Gastrocnemius medialis (tissue), 4 donors: Measurements from ENCODE around the gene ZNF155. TPM values are rescaled to one million over a fixed set of nuclear protein-coding genes. Genes with fewer than 3 reads are reported as not detected.

ENCODE experiments used
- ATAC-seq, 2 donors: fragments of 150-250 bp; one replicate each; pipeline ENCODE4 v1.9.1; 2016
- DNase-seq, 2 donors: peaks; one replicate each; pipeline ENCODE4 v3.0.0-alpha.2; 2019
- H3K27ac ChIP-seq, 4 donors: fragments of 200-600 bp; sonication (generic); 1 replicate in 1 of 4; 2 replicates in 3 of 4; pipeline ENCODE4 v1.5.1; 2016 to 2018; ENCODE audit warnings: mild to moderate bottlenecking in 2 of 4, moderate library complexity in 1 of 4
- H3K27me3 ChIP-seq, 3 donors: fragments of 200-600 bp; sonication (generic) in 2 of 3; 1 replicate in 1 of 3; 2 replicates in 2 of 3; pipeline versions ENCODE4 v1.5.1 to v1.6.0; 2016 to 2019; ENCODE audit warnings: mild to moderate bottlenecking in 1 of 3, moderate library complexity in 1 of 3
- H3K36me3 ChIP-seq, 2 donors: fragments of 200-600 bp; sonication (generic) in 1 of 2; one replicate each; pipeline ENCODE4 v1.5.1; 2017 to 2018
- H3K4me1 ChIP-seq, 2 donors: fragments of 200-600 bp; sonication (generic) in 1 of 2; one replicate each; pipeline ENCODE4 v1.5.1; 2016 to 2017; ENCODE audit warnings: mild to moderate bottlenecking in 2 of 2
- H3K4me3 ChIP-seq, 4 donors: fragments of 200-600 bp; sonication (generic) in 3 of 4; 1 replicate in 1 of 4; 2 replicates in 3 of 4; pipeline ENCODE4 v1.5.1; 2016 to 2019; ENCODE audit warnings: mild to moderate bottlenecking in 2 of 4
- H3K9me3 ChIP-seq, 3 donors: fragments of 200-600 bp; sonication (generic) in 2 of 3; 1 replicate in 1 of 3; 2 replicates in 2 of 3; pipeline ENCODE4 v1.5.1; 2016 to 2019
- POLR2A ChIP-seq, 2 donors: fragments of 450-650 bp; IDR thresholded peaks; one replicate each; pipeline ENCODE4 v1.6.1; 2017; ENCODE audit warnings: antibody characterized with exemption in 2 of 2, mild to moderate bottlenecking in 2 of 2, moderate library complexity in 2 of 2
- in situ Hi-C, 4 donors: fragments of 200-750 bp; cut with MboI; loops; one replicate each; pipeline versions ENCODE4 v1.15.0 to v1.8.0; 2017; ENCODE audit warnings: low sequenced_read_pairs in 4 of 4
- intact Hi-C: fragments of 100-400 bp; cut with DNase I; formaldehyde crosslinking; loops from one replicate; pipeline ENCODE4 v1.15.1; 2023; ENCODE audit warnings: low total_unique reads
- total RNA-seq, 4 donors: library from RNA; depleted of rRNA; stranded (reverse); fragments of >200 nt; gene quantifications; one replicate each; pipeline versions ENCODE4 v1.1.0 to v1.2.3, GENCODE V29; 2016
- TF ChIP-seq, protein P1 (sequence below), 5 experiments: fragments of 450-650 bp in 3 of 5; fragments of 200-600 bp in 2 of 5; sonication (generic) in 2 of 5; IDR thresholded peaks in 4 of 5; conservative IDR thresholded peaks in 1 of 5; 1 replicate in 4 of 5; 2 replicates in 1 of 5; pipeline ENCODE4 v1.5.1; 2016 to 2019; ENCODE audit warnings: antibody characterized with exemption in 5 of 5, mild to moderate bottlenecking in 3 of 5, moderate library complexity in 3 of 5

The ZNF155 gene
- total RNA-seq, 4 donors from 2014 or later: 0.97 to 2.0 (median 1.6) TPM

DNA sequence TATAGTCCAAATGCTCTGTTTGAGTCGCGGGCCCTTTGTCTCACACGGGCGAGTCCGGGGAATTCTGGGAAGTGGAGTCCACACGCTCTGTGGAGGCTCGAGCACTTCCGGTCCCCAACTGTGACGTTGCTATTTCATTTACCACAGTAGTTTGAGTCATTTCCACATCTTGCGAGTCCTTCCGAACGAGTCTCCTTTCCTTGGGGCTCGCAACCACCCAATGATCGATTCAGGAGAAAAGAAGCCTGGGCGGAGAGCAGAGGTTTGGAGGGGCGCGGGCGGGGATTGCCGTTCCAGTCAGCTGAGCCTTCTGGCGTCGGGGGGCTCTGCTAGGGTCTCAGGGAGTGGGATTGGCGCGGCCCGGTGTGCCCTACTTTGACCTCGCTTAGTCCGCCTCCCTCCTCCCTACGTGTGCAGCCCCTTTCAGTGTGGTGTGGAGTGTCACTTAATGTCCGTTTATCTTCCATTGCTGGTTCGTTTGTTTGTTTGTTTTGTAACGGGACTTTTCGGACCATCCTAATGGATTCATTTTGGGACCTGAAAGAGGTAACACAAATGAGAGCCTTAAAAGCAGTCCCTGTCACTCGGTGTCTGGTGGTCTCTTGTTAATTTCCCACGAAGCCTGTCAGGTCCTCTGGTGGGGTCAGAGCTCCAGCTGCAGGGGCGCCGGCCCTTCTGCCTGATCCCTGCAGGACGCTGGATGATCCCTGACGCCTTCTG lies 41.4 kb downstream of the ZNF155 start, which contains the start of gene ZNF222:
Gene ZNF222 (plus strand): TSS at position 163 of the 720 bp plus-strand sequence. CDS start 58 bp downstream, at position 221.
- Histone ChIP-seq H3K36me3 (peaks cover 10 to 42% of the 10 kb centered on the region in 2 donors), H3K27ac (peak within 1 kb of the TSS; percentile 58 to 71 (median 63)), H3K4me3 (peak within 1 kb of the TSS; percentile 62 to 86 (median 78)), H3K27me3 (no peaks in the 10 kb centered on the region), H3K4me1 (no peaks in the 10 kb centered on the region), H3K9me3 (peaks cover 0 to 21% (median 2%) of the 10 kb centered on the region in 3 donors)
- DNase-seq (peak; percentile 63 to 67), ATAC-seq (peak; percentile 91 to 96)
- intact Hi-C loops (loop anchor here (1.0 kb wide), 3 partner anchors 23 to 41 kb away; partner anchors contain the start of genes ZNF155 and ZNF230), in situ Hi-C loops (no loop called here)
- TF ChIP-seq POLR2A (IDR thresholded peaks at IDR 0.05): no peak
- TF ChIP-seq, protein P1, sequence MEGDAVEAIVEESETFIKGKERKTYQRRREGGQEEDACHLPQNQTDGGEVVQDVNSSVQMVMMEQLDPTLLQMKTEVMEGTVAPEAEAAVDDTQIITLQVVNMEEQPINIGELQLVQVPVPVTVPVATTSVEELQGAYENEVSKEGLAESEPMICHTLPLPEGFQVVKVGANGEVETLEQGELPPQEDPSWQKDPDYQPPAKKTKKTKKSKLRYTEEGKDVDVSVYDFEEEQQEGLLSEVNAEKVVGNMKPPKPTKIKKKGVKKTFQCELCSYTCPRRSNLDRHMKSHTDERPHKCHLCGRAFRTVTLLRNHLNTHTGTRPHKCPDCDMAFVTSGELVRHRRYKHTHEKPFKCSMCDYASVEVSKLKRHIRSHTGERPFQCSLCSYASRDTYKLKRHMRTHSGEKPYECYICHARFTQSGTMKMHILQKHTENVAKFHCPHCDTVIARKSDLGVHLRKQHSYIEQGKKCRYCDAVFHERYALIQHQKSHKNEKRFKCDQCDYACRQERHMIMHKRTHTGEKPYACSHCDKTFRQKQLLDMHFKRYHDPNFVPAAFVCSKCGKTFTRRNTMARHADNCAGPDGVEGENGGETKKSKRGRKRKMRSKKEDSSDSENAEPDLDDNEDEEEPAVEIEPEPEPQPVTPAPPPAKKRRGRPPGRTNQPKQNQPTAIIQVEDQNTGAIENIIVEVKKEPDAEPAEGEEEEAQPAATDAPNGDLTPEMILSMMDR (IDR thresholded peaks at IDR 0.05 in 4 of 5, conservative IDR thresholded peaks at IDR 0.05 in 1 of 5): no peak

DNA sequence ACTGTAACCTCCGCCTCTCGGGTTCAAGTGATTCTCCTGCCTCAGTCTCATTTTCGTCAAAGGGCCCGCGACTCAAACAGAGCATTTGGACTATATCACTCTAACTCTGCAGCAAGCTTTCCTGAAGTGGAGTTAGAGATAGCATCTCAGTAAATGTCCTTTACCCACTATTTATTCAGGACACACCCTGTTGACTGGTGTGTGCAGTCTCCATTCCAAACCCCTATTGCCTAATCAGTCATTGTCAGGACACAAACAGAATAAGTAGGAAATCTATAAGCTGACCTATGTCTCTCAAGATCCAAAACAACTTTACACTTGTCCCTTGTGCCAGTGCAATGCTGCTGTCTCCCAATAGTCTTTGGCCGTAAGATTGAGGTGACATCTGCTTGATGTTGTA lies 42.6 kb downstream of the ZNF155 start:
- ATAC-seq (no peak), DNase-seq (no peak)
- no peaks in the 10 kb centered on the region for H3K4me1 ChIP-seq
- no peaks in the 10 kb centered on the region for H3K27me3 ChIP-seq
- peaks cover 14 to 55% of the 10 kb centered on the region in 2 donors for H3K36me3 ChIP-seq
- H3K9me3 ChIP-seq: peaks cover 0 to 33% (median 6%) of the 10 kb centered on the region in 3 donors
- H3K4me3 ChIP-seq: no peak overlapping the region
- no peak overlapping the region for H3K27ac ChIP-seq
- intact Hi-C loops (no loop called here), in situ Hi-C loops (no loop called here)
- no peak for TF ChIP-seq POLR2A (IDR thresholded peaks at IDR 0.05)
- TF ChIP-seq, protein P1 (IDR thresholded peaks at IDR 0.05 in 4 of 5, conservative IDR thresholded peaks at IDR 0.05 in 1 of 5): no peak

DNA sequence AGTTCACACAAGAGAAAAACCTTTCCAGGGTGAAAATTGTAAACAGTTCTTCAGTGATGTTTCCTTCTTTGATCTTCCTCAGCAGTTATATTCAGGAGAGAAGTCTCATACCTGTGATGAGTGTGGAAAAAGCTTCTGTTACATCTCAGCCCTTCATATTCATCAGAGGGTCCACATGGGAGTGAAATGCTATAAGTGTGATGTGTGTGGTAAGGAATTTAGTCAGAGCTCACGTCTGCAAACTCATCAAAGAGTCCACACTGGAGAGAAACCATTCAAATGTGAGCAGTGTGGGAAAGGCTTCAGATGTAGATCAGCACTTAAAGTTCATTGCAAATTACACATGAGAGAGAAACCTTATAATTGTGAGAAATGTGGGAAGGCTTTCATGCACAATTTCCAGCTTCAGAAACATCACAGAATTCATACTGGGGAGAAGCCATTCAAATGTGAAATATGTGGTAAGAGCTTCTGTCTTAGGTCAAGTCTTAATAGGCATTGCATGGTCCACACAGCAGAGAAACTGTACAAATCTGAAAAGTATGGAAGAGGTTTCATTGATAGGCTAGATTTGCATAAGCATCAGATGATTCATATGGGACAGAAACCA lies 48.1 kb downstream of the ZNF155 start:
- in situ Hi-C loops (no loop called here), intact Hi-C loops (no loop called here)
- no peak for TF ChIP-seq POLR2A (IDR thresholded peaks at IDR 0.05)
- TF ChIP-seq, protein P1 (IDR thresholded peaks at IDR 0.05 in 4 of 5, conservative IDR thresholded peaks at IDR 0.05 in 1 of 5): no peak
- DNase-seq: no peak
- no peak for ATAC-seq
- Histone ChIP-seq H3K27ac (no peak overlapping the region), H3K27me3 (no peaks in the 10 kb centered on the region), H3K9me3 (peaks cover 12 to 75% (median 20%) of the 10 kb centered on the region in 3 donors), H3K4me3 (peak overlapping the region in 1 of 4 donors; percentile 8), H3K4me1 (no peaks in the 10 kb centered on the region), H3K36me3 (peaks cover 25 to 66% of the 10 kb centered on the region in 2 donors)

DNA sequence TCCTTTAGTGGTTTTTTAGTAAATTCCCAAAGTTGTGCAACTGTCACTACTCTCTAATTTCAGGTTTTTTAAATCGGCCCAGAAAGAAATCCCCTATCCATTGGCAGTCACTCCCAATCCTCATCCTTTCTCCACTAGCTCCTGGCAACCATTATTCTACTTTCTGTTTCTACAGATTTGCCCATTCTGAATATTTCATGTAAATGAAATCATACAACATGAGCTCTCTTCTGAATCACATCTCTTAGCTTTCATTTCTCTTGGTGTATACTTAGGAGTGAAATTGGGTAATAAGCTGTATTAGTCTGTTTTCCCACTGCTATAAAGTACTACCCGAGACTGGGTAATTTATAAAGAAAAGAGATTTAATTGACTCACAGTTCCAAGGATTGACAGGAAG lies 58.2 kb downstream of the ZNF155 start:
- in situ Hi-C loops: no loop called here
- peaks cover 0 to 4% (median 0%) of the 10 kb centered on the region in 3 donors for H3K9me3 ChIP-seq
- no peak for ATAC-seq

More for the DNA sequence above, 58.2 kb downstream of the ZNF155 start:
- TF ChIP-seq POLR2A (IDR thresholded peaks at IDR 0.05): no peak
- TF ChIP-seq, protein P1 (IDR thresholded peaks at IDR 0.05 in 4 of 5, conservative IDR thresholded peaks at IDR 0.05 in 1 of 5): no peak
- no peaks in the 10 kb centered on the region for H3K4me1 ChIP-seq
- intact Hi-C loops: no loop called here
- DNase-seq: no peak
- no peak overlapping the region for H3K4me3 ChIP-seq
- no peak overlapping the region for H3K27ac ChIP-seq
- peaks cover 0 to 15% (median 0%) of the 10 kb centered on the region in 3 donors for H3K27me3 ChIP-seq
- H3K36me3 ChIP-seq: no peaks in the 10 kb centered on the region

Other genes starting within 250 kb of the ZNF155 start
- gene SMG9, start 229.2 kb upstream of the ZNF155 start, total RNA-seq: 1 to 10 TPM; 4.5 to 9.1 (median 7.1) TPM
- gene KCNN4, start 203.2 kb upstream of the ZNF155 start, total RNA-seq: 1 to 10 TPM in 3 of 4 donors, not detected in 1; 1.1 to 4.1 (median 1.7) TPM
- gene LYPD5, start 181.7 kb upstream of the ZNF155 start, total RNA-seq: 1 to 10 TPM in 1 of 4 donors, under 1 TPM in 1, not detected in 2; 0.35 to 1.4 TPM
- 1 to 10 TPM; 1.4 to 7.3 (median 2.1) TPM for gene ZNF283, start 156.9 kb upstream of the ZNF155 start, total RNA-seq
- under 1 TPM; 0.29 to 0.87 (median 0.49) TPM for gene ZNF404, start 100.2 kb upstream of the ZNF155 start, total RNA-seq
- gene ZNF45, start 48.9 kb upstream of the ZNF155 start, total RNA-seq: 1 to 10 TPM; 2.8 to 7.7 (median 4.0) TPM
- 10 to 100 TPM in 1 of 4 donors, 1 to 10 TPM in 1, under 1 TPM in 2; 0.76 to 15.3 (median 0.96) TPM for gene ZNF221, start 33.0 kb upstream of the ZNF155 start, total RNA-seq
- 1 to 10 TPM in 2 of 4 donors, under 1 TPM in 1, not detected in 1; 0.78 to 4.5 (median 4.5) TPM for gene ZNF230, start 18.8 kb downstream of the ZNF155 start, total RNA-seq
- gene ZNF222, start 41.2 kb downstream of the ZNF155 start, total RNA-seq: 1 to 10 TPM in 3 of 4 donors, under 1 TPM in 1; 0.56 to 1.6 (median 1.1) TPM
- 1 to 10 TPM in 1 of 4 donors, under 1 TPM in 2, not detected in 1; 0.56 to 3.0 (median 0.91) TPM for gene ZNF223, start 67.8 kb downstream of the ZNF155 start, total RNA-seq
- gene ZNF284, start 88.0 kb downstream of the ZNF155 start, total RNA-seq: 1 to 10 TPM in 1 of 4 donors, under 1 TPM in 3; 0.38 to 1.3 (median 0.63) TPM
- gene ZNF224, start 110.2 kb downstream of the ZNF155 start, total RNA-seq: 10 to 100 TPM in 1 of 4 donors, 1 to 10 TPM in 3; 4.9 to 14.1 (median 6.9) TPM
- gene ZNF225, start 129.2 kb downstream of the ZNF155 start, total RNA-seq: 1 to 10 TPM in 3 of 4 donors, under 1 TPM in 1; 0.75 to 1.4 (median 1.1) TPM
- 1 to 10 TPM; 2.2 to 3.5 (median 2.9) TPM for gene ZNF234, start 157.4 kb downstream of the ZNF155 start, total RNA-seq
- gene ZNF226, start 180.9 kb downstream of the ZNF155 start, total RNA-seq: 1 to 10 TPM; 3.2 to 6.9 (median 3.8) TPM
- gene ZNF227, start 228.3 kb downstream of the ZNF155 start, total RNA-seq: 10 to 100 TPM in 1 of 4 donors, 1 to 10 TPM in 3; 6.8 to 17.7 (median 8.3) TPM